HepG2 (cell line): ENCODE measurements around the gene GNRH2. TPM values are rescaled to one million over a fixed set of nuclear protein-coding genes. Genes with fewer than 3 reads are reported as not detected.

Experiments used
- ATAC-seq: fragments of 200-7000 bp; cut with Tn5 transposase; 3 replicates; pipeline ENCODE4 v1.9.1; 2020; ENCODE audit warnings: mild to moderate bottlenecking, moderate library complexity
- BruUV-seq: library from RNA; stranded (reverse); fragments of 400-500 nt; replicated peaks from 2 replicates; lab custom pipeline; 2021; lab: Mats Ljungman, UMichigan
- CTCF ChIA-PET: fragments of 300-600 bp; formaldehyde crosslinking; extraction: SDS; loops from one replicate; lab custom pipeline; 2021; ENCODE audit warnings: low total read pairs, inconsistent platforms, low intra/inter-chr PET ratio; lab: Yijun Ruan, JAX
- POLR2A ChIA-PET: fragments of 350-600 bp; sonication (Branson Sonifier 250); formaldehyde crosslinking; loops from one replicate; lab custom pipeline; 2020; ENCODE audit warnings: antibody characterized with exemption, inconsistent platforms; lab: Yijun Ruan, JAX
- DNase-seq: peaks from one replicate; pipeline ENCODE4 v3.0.0-alpha.2; 2015; ENCODE audit warnings: low spot score
- FAIRE-seq: peaks from 3 replicates; lab custom pipeline; 2011; peaks lifted over from hg19 to GRCh38; lab: Jason Lieb, UNC
- H2AFZ ChIP-seq: one replicate; pipeline ENCODE4 v1.6.1; 2011; ENCODE audit warnings: low read length, inconsistent platforms
- H3K27ac ChIP-seq: fragments of 300-600 bp; 3 replicates; pipeline ENCODE4 v1.8.0; 2011; ENCODE audit warnings: mixed run types, mild to moderate bottlenecking, mixed read lengths, low read length, inconsistent platforms; ENCODE audit not compliant: insufficient read depth; ENCODE audit errors: extremely low read length
- H3K27me3 ChIP-seq, 2 experiments: fragments of 200-600 bp in 1 of 2; 2 replicates in 1 of 2; 3 replicates in 1 of 2; pipeline versions ENCODE4 v1.6.0 to v1.8.0; 2011; ENCODE audit warnings: low read length in 2 of 2, mild to moderate bottlenecking in 2 of 2, moderate library complexity in 2 of 2, inconsistent platforms in 1 of 2; ENCODE audit not compliant: insufficient read depth in 2 of 2, control insufficient read depth in 1 of 2
- H3K36me3 ChIP-seq, 2 experiments: fragments of 200-600 bp in 1 of 2; replicated peaks in 1 of 2; 2 replicates in 1 of 2; 3 replicates in 1 of 2; pipeline versions ENCODE4 v1.5.1 to v1.8.0; 2011; ENCODE audit warnings: low read length in 2 of 2, inconsistent platforms in 1 of 2; ENCODE audit not compliant: insufficient read depth in 2 of 2, control insufficient read depth in 1 of 2
- H3K4me1 ChIP-seq: 2 replicates; pipeline ENCODE4 v1.5.1; 2012; ENCODE audit warnings: low read length, inconsistent platforms; ENCODE audit not compliant: insufficient read depth
- H3K4me2 ChIP-seq: 2 replicates; pipeline ENCODE4 v1.6.0; 2011; ENCODE audit warnings: low read depth, low read length, inconsistent platforms
- H3K4me3 ChIP-seq, 3 experiments: fragments of 200-600 bp in 1 of 3; sonication (generic), shearing (Covaris generic) in 1 of 3; replicated peaks in 1 of 3; 2 replicates each; pipeline ENCODE4 v1.5.1; 2011 to 2016; ENCODE audit warnings: low read length in 3 of 3, inconsistent platforms in 2 of 3, low read depth in 2 of 3, mild to moderate bottlenecking in 2 of 3, control low read depth in 1 of 3, mixed read lengths in 1 of 3; ENCODE audit not compliant: insufficient read depth in 1 of 3
- H3K79me2 ChIP-seq: one replicate; pipeline ENCODE4 v1.6.1; 2011; ENCODE audit warnings: low read length, inconsistent platforms; ENCODE audit not compliant: insufficient read depth
- H3K9ac ChIP-seq: 2 replicates; pipeline ENCODE4 v1.6.0; 2011; ENCODE audit warnings: mild to moderate bottlenecking, low read depth, low read length, inconsistent platforms; ENCODE audit not compliant: insufficient read depth
- H3K9me3 ChIP-seq: 2 replicates; pipeline ENCODE4 v1.5.1; 2012; ENCODE audit warnings: mild to moderate bottlenecking, low read length
- H4K20me1 ChIP-seq: 2 replicates; pipeline ENCODE4 v1.6.0; 2011; ENCODE audit warnings: inconsistent platforms, mild to moderate bottlenecking, low read length, moderate library complexity; ENCODE audit not compliant: insufficient read depth
- DPF2 ChIP-seq: sonication (generic); formaldehyde crosslinking; IDR thresholded peaks from 2 replicates; pipeline ENCODE4 v1.4.0; 2020; ENCODE audit warnings: mild to moderate bottlenecking, low read depth, missing genetic modification reagents, borderline replicate concordance
- HDAC2 ChIP-seq: sonication (generic); formaldehyde crosslinking; IDR thresholded peaks from 2 replicates; pipeline ENCODE4 v1.4.0; 2020; ENCODE audit warnings: missing genetic modification reagents
- HMG20A ChIP-seq: IDR thresholded peaks from 2 replicates; pipeline ENCODE4 v1.6.1; 2016; ENCODE audit warnings: borderline replicate concordance
- MEIS2 ChIP-seq: sonication (generic); formaldehyde crosslinking; IDR thresholded peaks from 2 replicates; pipeline ENCODE4 v1.9.0; 2021; ENCODE audit warnings: mild to moderate bottlenecking, missing genetic modification reagents
- MXD4 ChIP-seq: IDR thresholded peaks from 2 replicates; pipeline ENCODE4 v1.6.1; 2016; ENCODE audit warnings: mild to moderate bottlenecking, missing biosample characterization, missing genetic modification reagents
- NFATC3 ChIP-seq: sonication (generic); formaldehyde crosslinking; IDR thresholded peaks from 2 replicates; pipeline ENCODE4 v1.5.1; 2020; ENCODE audit warnings: mild to moderate bottlenecking, missing genetic modification reagents
- PITX1 ChIP-seq: sonication (generic); formaldehyde crosslinking; IDR thresholded peaks from 2 replicates; pipeline ENCODE4 v1.5.1; 2020; ENCODE audit warnings: mild to moderate bottlenecking, missing genetic modification reagents
- RFX5 ChIP-seq: IDR thresholded peaks from 2 replicates; pipeline ENCODE4 v1.6.1; 2011; ENCODE audit warnings: low read depth, low read length, improper control_type of control experiment
- SNAPC2 ChIP-seq: sonication (generic); formaldehyde crosslinking; IDR thresholded peaks from 2 replicates; pipeline ENCODE4 v1.8.1; 2022; ENCODE audit warnings: mild to moderate bottlenecking, missing genetic modification reagents
- THAP7 ChIP-seq: sonication (generic); formaldehyde crosslinking; IDR thresholded peaks from 2 replicates; pipeline ENCODE4 v1.8.1; 2023; ENCODE audit warnings: mild to moderate bottlenecking, missing genetic modification reagents
- ZNF280D ChIP-seq: sonication (generic); formaldehyde crosslinking; IDR thresholded peaks from 2 replicates; pipeline ENCODE4 v1.5.1; 2020; ENCODE audit warnings: mild to moderate bottlenecking, missing genetic modification reagents
- ZNF282 ChIP-seq: fragments of 450-650 bp; IDR thresholded peaks from 2 replicates; pipeline ENCODE4 v1.6.1; 2018; ENCODE audit not compliant: partially characterized antibody
- whole genome bisulfite sequencing: methylation state at CpG from one replicate; pipeline ENCODE4 v1.1.6; 2017; ENCODE audit warnings: low lambda C conversion rate; 5-methylcytosine and 5-hydroxymethylcytosine counted together
- in situ Hi-C: cut with HindIII; loops from 2 replicates; pipeline ENCODE4 v1.10.0; 2017; ENCODE audit warnings: low pct_unique_long_range_greater_than_20kb; ENCODE audit not compliant: extremely low pct_ligation_motif_present
- intact Hi-C: fragments of 100-400 bp; cut with micrococcal nuclease; formaldehyde crosslinking; loops from one replicate; pipeline ENCODE4 v1.10.0; 2022; ENCODE audit not compliant: unreplicated experiment
- polyA plus RNA-seq, 8 experiments: library from polyadenylated mRNA; depleted of rRNA in 3 of 8; stranded (reverse) in 7 of 8; unstranded in 1 of 8; fragments of >200 nt; fragmentation: Illumina TruSeq in 4 of 8; extraction: Trizol in 4 of 8; gene quantifications; 2 replicates each; pipeline versions ENCODE4 v1.2.1 to v1.2.3, GENCODE V29; 2011 to 2016; ENCODE audit warnings: low read depth in 4 of 8, missing spikeins in 1 of 8, mixed read lengths in 1 of 8; ENCODE audit not compliant: insufficient read depth in 1 of 8
- total RNA-seq, 5 experiments: library from RNA; depleted of rRNA; stranded (reverse); fragments of >200 nt; fragmentation: Illumina TruSeq; extraction: Trizol; gene quantifications; 2 replicates each; pipeline ENCODE4 v1.2.3, GENCODE V29; 2016; ENCODE audit warnings: low read depth in 1 of 5
- TF ChIP-seq, protein P1 (sequence below): sonication (generic); formaldehyde crosslinking; conservative IDR thresholded peaks from 2 replicates; pipeline ENCODE4 v1.5.0; 2020; ENCODE audit warnings: missing genetic modification reagents

GNRH2 gene
- total and polyA plus RNA-seq, 2 of the 13 experiments (the other 11 are each of a cell fraction or from before 2014, with no cell fraction given) = 0.28 TPM; not detected in 1

DNA sequence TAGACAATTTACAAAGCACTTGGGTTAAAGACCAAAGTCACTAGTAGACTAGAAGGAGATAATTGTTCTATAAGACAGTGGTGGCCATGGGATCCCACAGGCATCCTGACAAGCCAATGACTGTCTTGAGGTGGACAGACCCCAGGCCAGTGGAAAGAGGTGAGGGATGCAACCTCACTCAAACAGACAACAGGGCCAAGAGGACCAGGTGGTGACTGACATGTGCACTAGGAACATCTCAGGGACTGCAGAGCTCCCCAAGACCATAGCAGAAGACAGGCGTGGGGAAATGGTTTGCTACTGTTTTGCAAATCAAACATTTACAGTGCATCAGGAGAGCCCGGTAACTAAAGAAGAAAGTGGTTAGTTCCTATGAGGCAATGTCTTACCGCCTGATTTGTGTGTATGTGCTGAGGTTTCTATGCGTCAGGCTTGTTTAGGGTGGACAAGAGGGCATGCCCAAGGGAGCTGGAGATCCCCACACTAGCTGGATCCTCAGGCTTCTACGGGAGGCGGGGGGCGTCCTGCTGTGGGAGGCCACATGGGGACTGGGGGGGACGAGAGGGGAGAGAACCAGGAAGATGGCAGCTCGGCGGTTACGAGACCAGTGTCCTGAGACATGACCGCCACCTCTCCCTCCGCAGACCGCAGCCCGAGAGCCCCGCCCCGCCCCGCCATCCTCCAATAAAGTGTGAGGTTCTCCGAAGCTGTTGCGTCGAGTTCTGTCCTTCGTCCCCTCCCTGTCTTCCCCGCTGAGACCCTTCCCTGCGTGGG is 1.8 kb downstream of the GNRH2 start (continued):
- TF ChIP-seq, protein P1, sequence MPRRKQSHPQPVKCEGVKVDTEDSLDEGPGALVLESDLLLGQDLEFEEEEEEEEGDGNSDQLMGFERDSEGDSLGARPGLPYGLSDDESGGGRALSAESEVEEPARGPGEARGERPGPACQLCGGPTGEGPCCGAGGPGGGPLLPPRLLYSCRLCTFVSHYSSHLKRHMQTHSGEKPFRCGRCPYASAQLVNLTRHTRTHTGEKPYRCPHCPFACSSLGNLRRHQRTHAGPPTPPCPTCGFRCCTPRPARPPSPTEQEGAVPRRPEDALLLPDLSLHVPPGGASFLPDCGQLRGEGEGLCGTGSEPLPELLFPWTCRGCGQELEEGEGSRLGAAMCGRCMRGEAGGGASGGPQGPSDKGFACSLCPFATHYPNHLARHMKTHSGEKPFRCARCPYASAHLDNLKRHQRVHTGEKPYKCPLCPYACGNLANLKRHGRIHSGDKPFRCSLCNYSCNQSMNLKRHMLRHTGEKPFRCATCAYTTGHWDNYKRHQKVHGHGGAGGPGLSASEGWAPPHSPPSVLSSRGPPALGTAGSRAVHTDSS (CRISPR knock-in tag) = no peak

DNA sequence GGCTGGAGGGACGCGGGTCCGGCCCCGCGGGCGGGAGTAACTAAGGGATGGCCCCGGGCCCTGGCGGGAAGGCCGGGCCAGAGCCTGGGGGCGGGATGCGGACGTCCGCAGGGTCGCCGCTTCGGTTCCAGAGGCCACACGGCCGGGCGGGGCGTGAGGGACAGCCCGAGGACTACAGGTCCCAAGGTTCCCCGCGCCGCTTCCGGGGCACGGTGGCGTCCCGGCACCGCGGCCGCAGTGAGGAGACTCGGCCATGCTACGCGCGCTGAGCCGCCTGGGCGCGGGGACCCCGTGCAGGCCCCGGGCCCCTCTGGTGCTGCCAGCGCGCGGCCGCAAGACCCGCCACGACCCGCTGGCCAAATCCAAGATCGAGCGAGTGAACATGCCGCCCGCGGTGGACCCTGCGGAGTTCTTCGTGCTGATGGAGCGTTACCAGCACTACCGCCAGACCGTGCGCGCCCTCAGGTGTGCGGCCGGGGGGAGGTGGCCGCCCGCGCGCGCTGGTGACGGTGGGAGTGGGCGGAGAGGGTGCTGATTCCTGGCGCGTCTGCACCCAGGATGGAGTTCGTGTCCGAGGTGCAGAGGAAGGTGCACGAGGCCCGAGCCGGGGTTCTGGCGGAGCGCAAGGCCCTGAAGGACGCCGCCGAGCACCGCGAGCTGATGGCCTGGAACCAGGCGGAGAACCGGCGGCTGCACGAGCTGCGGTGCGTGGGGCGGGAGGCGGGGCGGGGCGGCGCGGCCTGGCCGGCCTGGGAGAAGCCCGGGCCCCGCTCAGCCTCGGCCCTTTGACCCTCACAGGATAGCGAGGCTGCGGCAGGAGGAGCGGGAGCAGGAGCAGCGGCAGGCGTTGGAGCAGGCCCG is 2.6 kb downstream of the GNRH2 start, which contains the start of gene MRPS26:
Gene MRPS26 (plus strand): TSS at position 237 of the 861 bp plus-strand sequence. CDS start 17 bp downstream, at position 254.
- CTCF ChIA-PET = no interaction called here
- ATAC-seq (peak; percentile 95), FAIRE-seq (no peak), DNase-seq (peak; percentile 91)
- in situ Hi-C loops = no loop called here
- Histone ChIP-seq H3K36me3 (peaks cover 18 to 29% of the 10 kb centered on the region in 2 experiments), H3K27ac (peak within 1 kb of the TSS; percentile 85), H3K9me3 (no peaks in the 10 kb centered on the region), H3K4me1 (peaks cover 42% of the 10 kb centered on the region), H3K27me3 (no peaks in the 10 kb centered on the region; a peak in 1 of 5 replicates), H3K79me2 (peaks cover 18% of the 10 kb centered on the region), H3K4me2 (peak within 1 kb of the TSS; percentile 99), H3K9ac (peak within 1 kb of the TSS; percentile 89), H4K20me1 (no peaks in the 10 kb centered on the region), H2AFZ (peak within 1 kb of the TSS; percentile 65), H3K4me3 (peak within 1 kb of the TSS; percentile 89 to 97 (median 95))
- WGBS = under 1% methylated on average over 65 of the region's 104 CpGs
- POLR2A ChIA-PET = interaction anchor here (0.6 to 2.4 kb wide), 21 partner anchors 8 to 393 kb away, joined by 3 to 10 read pairs (median 3); partner anchors contain the start of genes FASTKD5, IDH3B, NOP56 and PCED1A
- intact Hi-C loops = loop anchor here (10.0 kb wide), 1 partner anchor 131 kb away; no protein-coding TSS in a partner anchor
- BruUV-seq = no TSS peak
- TF ChIP-seq PITX1 (CRISPR knock-in tag) (peak; percentile 59), SNAPC2 (CRISPR knock-in tag) (peak; percentile 89; the same call in 1 of the 2 replicates), THAP7 (CRISPR knock-in tag) (peak; percentile 76; the same call in 1 of the 2 replicates), DPF2 (no peak), HDAC2 (CRISPR knock-in tag) (peak; percentile 81), MXD4 (CRISPR knock-in tag) (peak; percentile 97), ZNF280D (peak; percentile 91; the same call in 1 of the 2 replicates), ZNF282 (no peak), NFATC3 (CRISPR knock-in tag) (peak; percentile 34; the same call in 1 of the 2 replicates), HMG20A (CRISPR knock-in tag) (0 out of 2 replicates have a peak, but pooled peaks have one; percentile 31), MEIS2 (CRISPR knock-in tag) (peak; percentile 87), RFX5 (no peak)
